Raji (cell line): Measurements from ENCODE around the gene DYDC1.

Source experiments
- POLR2A ChIP-seq: IDR thresholded peaks from 2 replicates; pipeline ENCODE4 v1.6.1; 2011; ENCODE audit warnings: low read depth, low read length, control low read depth; ENCODE audit not compliant: insufficient read depth

The DYDC1 gene

DNA sequence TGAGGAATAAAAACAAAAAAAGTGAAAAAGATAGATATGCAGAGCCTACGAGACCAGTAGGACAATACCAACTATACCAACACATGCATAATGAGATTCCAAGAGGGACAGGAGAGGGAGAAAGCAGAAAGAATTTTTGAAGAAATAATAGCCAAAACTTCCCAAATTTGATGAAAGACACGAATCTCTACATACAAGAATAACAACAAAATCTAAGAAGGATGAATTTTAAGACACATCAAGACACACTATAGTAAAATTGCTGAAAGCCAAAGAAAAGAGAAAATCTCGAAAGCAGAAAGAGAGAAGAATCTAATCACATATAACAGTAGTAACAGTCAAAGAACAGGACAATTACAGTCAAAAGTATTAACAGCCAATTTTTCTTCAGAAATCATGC is 59.6 kb downstream of the DYDC1 start:
- no peak for TF ChIP-seq POLR2A

DNA sequence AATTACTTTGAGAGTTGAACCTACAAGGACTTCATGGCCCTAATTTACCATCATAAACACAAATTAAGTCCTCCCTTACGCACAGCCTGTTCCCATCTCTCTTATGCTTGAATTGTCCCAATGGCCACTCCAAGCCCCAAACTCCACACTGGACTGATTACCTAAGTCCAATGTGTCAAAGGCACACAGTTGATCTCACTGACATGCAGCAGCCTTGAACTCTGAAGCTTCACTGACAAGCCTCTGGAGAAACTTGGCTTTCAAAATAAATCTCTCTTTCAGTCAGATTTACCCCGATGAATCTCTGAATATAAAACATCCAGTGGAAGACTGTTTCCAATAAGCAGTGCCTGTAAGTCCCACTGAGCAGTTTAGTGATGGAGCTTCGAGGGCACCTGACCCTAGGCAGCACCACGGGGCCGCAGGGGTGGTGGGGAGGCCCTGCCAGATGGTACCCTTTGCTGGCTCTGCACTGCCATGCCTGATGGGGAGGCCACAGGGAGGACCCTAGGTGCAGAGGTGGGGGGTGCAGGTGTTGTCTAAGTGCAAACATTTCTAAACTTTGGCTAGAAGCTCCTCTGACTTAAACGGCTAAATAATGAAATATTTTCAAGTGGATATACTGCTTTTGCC is 63.8 kb downstream of the DYDC1 start:
- TF ChIP-seq POLR2A: no peak

DNA sequence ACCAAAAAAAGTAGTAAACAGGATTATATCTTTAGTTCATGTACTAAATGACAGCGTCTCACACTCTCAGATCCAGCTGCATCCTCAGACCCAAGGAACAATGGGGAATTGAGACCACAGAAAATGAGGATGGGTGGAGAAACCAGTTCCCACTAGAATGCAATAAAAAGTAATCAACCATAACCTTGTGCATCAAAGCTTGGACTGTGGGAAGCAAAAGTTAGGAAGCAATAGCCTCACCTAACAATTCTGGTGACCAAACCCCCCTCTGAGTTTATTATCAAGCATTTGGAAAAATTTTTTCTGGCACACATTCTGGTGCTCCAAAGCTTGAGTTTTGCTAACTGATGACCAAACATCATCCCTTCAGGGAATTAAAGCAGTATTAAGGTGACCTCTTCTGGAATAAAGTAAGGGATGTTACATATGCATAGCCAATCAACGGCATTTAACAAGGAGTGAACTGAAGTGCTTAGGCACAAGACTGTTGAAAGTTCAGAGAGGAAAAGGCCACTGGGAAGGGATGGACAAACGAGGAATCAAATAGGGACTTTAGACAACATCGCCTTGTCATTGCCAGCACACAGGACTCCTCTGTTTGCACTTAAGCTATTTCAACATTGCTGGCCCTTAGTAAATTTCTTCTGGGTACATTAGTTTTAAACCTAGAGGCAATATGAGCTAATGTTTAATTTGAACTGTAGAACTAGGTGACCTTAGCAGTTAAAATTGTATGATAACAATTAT is 65.9 kb downstream of the DYDC1 start:
- no peak for TF ChIP-seq POLR2A

- TF ChIP-seq POLR2A: no peak
Observed at GRCh38 chr10:80289451-80290287, 66.9 kb downstream of the DYDC1 start, which contains the start of gene MAT1A. Gene MAT1A, minus strand, starts transcription at chr10:80289658. Its CDS starts 235 bp downstream, at chr10:80289423.

DNA sequence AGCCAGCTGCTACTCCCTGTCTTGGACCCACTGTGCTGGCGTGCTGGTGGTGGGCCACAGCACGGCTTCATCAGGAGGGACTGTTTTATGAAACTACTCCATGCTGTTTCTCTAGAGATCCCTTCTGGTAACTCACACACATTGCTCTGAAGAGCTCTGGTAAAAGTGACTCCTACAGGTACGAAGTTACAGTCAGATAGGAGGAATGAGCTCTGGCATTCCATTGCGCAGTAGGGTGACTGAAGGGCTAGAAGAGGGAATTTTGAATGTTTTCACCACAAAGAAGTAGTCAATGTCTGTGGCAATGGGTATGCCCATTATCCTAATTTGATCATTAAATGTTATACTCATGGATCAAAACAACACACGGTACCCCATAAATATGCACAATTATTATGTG is 67.7 kb downstream of the DYDC1 start:
- TF ChIP-seq POLR2A: no peak
